Left lung (tissue), 10 donors: ENCODE measurements around the gene AHCYL2. TPM values are rescaled to one million over a fixed set of nuclear protein-coding genes. Genes with fewer than 3 reads are reported as not detected.
"Not testable (repeated sequence)": the region's sequence is repeated elsewhere in the genome, so short reads cannot be mapped to it uniquely, and the experiment has no call there.

Experiments
- ATAC-seq: fragments of 200-7000 bp; cut with Tn5 transposase; one replicate; pipeline ENCODE4 v1.9.1; 2020; ENCODE audit warnings: moderate library complexity
- DNase-seq, 4 donors: peaks; one replicate each; pipeline ENCODE4 v3.0.0-alpha.2; 2013 to 2020
- H3K27ac ChIP-seq, 2 donors: fragments of 200-600 bp; sonication (generic) in 1 of 2; one replicate each; pipeline versions ENCODE4 v1.5.0 to v1.8.0; 2020 to 2021
- H3K27me3 ChIP-seq, 2 donors: fragments of 200-600 bp; sonication (generic) in 1 of 2; one replicate each; pipeline versions ENCODE4 v1.5.0 to v1.8.0; 2020 to 2021
- H3K36me3 ChIP-seq, 2 donors: fragments of 200-600 bp; sonication (generic) in 1 of 2; one replicate each; pipeline versions ENCODE4 v1.5.0 to v1.8.0; 2020 to 2021
- H3K4me1 ChIP-seq, 2 donors: fragments of 200-600 bp; one replicate each; pipeline ENCODE4 v1.8.0; 2021
- H3K4me3 ChIP-seq, 2 donors: fragments of 200-600 bp; sonication (generic) in 1 of 2; one replicate each; pipeline versions ENCODE4 v1.5.0 to v1.8.0; 2020 to 2021; ENCODE audit warnings: mild to moderate bottlenecking in 1 of 2
- H3K9me3 ChIP-seq, 2 donors: fragments of 200-600 bp; sonication (generic) in 1 of 2; one replicate each; pipeline versions ENCODE4 v1.5.0 to v1.8.0; 2020 to 2021
- intact Hi-C, 2 donors: fragments of 100-400 bp; cut with DNase I; formaldehyde crosslinking; loops; one replicate each; pipeline versions ENCODE4 v1.11.2 to v1.14.2; 2022
- polyA plus RNA-seq, 6 donors: library from polyadenylated mRNA; unstranded; fragments of 120-200 nt; gene quantifications; one replicate each; pipeline ENCODE4 v1.2.1, GENCODE V29; 2013; ENCODE audit not compliant: insufficient read length in 6 of 6
- total RNA-seq, 2 donors: library from RNA; stranded (reverse); fragmentation: NEBNext Ultra II Directional; extraction: Animal tissue kit (Norgen Biotek cat#: 25700); gene quantifications; one replicate each; pipeline ENCODE4 v1.2.1, GENCODE V29; 2021
- TF ChIP-seq, protein P1 (sequence below), 2 donors: fragments of 200-600 bp; sonication (generic) in 1 of 2; IDR thresholded peaks; one replicate each; pipeline versions ENCODE4 v1.5.0 to v1.8.0; 2021; ENCODE audit warnings: antibody characterized with exemption in 2 of 2
- donor health status: DM: no; HTN: yes; CAD: no.
- donor health status: DM: no; HTN: no; CAD: no.

Gene AHCYL2
- total and polyA plus RNA-seq, 8 donors: 16.2 to 219 (median 21.3) TPM

DNA sequence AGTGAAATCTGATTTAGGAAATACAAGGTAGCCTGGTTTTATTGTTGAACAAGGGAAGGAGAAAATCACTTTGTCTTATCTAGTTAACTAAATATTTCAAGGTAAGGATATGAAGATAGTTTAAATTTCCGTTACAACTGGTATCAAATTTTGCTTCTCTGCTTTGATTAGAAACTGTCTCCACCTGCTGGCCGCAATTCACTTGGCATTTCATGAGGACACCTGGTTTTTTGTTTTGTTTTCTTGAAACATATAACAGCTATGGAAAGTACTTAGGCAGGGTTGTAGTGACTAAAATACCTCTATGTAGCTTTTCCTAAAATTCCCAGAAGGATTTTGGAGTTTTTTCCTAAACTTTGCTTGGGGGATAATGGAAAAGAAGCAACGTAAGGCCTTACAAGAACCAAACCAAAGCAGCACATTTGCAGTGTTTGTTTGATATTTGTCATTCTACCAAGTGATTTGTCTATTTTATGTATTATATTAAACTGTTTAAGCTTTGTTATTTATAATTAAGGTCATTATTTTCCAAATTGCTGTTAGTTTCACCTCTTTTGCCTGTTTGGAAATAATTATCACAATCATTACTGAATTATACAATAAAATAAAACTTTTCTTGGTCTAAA lies 73.6 kb downstream of the AHCYL2 start:
- Histone ChIP-seq H3K27ac (no peak overlapping the region), H3K36me3 (no peaks in the 10 kb centered on the region), H3K27me3 (no peaks in the 10 kb centered on the region), H3K9me3 (no peaks in the 10 kb centered on the region), H3K4me1 (no peaks in the 10 kb centered on the region), H3K4me3 (no peak overlapping the region)
- DNase-seq (peak in 2 of 4 donors; percentile 15 to 38), ATAC-seq (no peak)
- TF ChIP-seq, protein P1, sequence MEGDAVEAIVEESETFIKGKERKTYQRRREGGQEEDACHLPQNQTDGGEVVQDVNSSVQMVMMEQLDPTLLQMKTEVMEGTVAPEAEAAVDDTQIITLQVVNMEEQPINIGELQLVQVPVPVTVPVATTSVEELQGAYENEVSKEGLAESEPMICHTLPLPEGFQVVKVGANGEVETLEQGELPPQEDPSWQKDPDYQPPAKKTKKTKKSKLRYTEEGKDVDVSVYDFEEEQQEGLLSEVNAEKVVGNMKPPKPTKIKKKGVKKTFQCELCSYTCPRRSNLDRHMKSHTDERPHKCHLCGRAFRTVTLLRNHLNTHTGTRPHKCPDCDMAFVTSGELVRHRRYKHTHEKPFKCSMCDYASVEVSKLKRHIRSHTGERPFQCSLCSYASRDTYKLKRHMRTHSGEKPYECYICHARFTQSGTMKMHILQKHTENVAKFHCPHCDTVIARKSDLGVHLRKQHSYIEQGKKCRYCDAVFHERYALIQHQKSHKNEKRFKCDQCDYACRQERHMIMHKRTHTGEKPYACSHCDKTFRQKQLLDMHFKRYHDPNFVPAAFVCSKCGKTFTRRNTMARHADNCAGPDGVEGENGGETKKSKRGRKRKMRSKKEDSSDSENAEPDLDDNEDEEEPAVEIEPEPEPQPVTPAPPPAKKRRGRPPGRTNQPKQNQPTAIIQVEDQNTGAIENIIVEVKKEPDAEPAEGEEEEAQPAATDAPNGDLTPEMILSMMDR (IDR thresholded peaks at IDR 0.05): peak; percentile 54 to 55
- intact Hi-C loops: no loop called here

DNA sequence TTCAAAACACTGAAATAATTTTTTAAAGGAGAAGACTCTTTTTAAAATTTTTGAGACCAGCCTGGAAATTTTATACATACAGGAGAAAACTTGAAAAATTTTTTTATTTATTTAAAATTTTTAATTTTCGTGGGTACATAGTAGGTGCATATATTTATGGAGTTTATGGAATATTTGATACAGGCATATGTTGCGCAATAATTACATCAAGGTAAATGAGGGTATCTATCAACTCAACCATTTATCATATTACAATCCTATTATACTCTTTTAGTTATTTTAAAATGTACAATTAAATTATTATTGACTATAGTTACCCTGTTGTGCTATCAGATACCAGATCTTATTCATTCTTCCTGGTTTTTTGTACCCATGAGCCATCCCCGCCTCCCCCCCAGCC lies 75.1 kb downstream of the AHCYL2 start:
- ATAC-seq (no peak), DNase-seq (no peak)
- H3K36me3 ChIP-seq: no peaks in the 10 kb centered on the region
- H3K4me3 ChIP-seq: no peak overlapping the region
- intact Hi-C loops: no loop called here
- no peaks in the 10 kb centered on the region for H3K27me3 ChIP-seq
- TF ChIP-seq, protein P1 (IDR thresholded peaks at IDR 0.05): no peak
- H3K27ac ChIP-seq: no peak overlapping the region
- no peaks in the 10 kb centered on the region for H3K4me1 ChIP-seq
- no peaks in the 10 kb centered on the region for H3K9me3 ChIP-seq

DNA sequence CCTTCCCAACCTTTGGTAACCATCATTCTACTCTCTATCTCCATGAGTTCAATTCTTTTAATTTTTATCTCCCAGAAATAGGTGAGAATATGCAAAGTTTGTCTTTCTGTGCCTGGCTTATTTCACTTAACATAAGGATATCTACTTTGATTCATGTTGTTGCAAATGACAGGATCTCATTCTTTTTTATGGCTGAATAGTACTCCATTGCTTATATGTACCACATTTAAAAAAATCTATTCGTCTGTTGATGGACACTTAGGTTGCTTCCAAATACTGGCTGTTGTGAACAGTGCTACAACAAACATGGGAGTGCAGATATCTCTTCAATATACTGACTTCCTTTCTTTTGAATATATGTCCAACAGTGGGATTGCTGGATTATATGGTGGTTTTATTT lies 75.5 kb downstream of the AHCYL2 start:
- intact Hi-C loops, H3K9me3 ChIP-seq, H3K4me3 ChIP-seq, ATAC-seq, H3K4me1 ChIP-seq, H3K36me3 ChIP-seq, H3K27ac ChIP-seq, H3K27me3 ChIP-seq, DNase-seq: not testable (repeated sequence)

DNA sequence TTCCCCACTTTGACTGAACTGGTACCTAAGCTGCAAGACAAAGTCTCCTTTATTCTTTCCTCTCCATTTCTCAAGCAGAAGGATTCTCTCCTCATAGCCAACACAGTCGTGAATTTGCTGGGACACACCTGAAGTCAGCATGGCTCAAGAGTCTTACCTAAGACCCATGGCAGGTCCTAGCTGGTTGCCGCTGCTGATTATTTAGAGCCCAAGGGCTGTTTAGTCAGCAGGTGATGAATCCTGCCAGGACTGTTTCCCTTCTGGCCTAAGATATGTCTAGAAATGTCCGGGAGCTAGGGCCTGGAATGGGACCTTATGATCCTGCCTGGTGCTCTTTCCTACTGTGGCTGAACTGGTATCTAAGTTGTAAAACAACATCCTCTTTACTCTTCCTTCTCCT lies 82.8 kb downstream of the AHCYL2 start:
- intact Hi-C loops: no loop called here
- Histone ChIP-seq H3K4me1 (no peaks in the 10 kb centered on the region), H3K27ac (no peak overlapping the region), H3K36me3 (no peaks in the 10 kb centered on the region), H3K4me3 (no peak overlapping the region), H3K27me3 (no peaks in the 10 kb centered on the region), H3K9me3 (no peaks in the 10 kb centered on the region)
- TF ChIP-seq, protein P1 (IDR thresholded peaks at IDR 0.05): no peak
- DNase-seq (no peak), ATAC-seq (no peak)

DNA sequence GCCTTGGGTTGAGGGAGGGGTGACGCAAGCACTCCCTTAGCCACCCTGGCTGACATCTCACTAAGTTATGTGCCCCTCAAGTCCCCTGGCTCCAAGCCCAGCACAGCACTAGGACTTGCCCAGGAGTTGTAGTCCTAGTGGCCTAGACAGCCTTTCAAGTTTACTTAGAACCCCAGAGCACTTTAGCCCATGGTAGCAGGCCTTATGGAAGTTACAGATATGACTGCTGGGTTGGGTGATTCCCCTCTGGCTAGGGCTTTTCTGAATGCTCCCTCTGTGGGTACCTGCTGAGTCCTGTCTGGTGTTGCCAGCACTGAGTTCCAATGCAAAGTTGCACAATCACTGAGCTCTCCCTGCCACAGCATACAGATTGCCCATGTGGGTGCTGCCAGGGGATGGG lies 83.2 kb downstream of the AHCYL2 start:
- intact Hi-C loops: no loop called here
- ATAC-seq (peak; percentile 75), DNase-seq (no peak)
- TF ChIP-seq, protein P1 (IDR thresholded peaks at IDR 0.05): no peak
- H3K27me3 ChIP-seq: no peaks in the 10 kb centered on the region
- no peaks in the 10 kb centered on the region for H3K4me1 ChIP-seq
- no peaks in the 10 kb centered on the region for H3K9me3 ChIP-seq
- no peak overlapping the region for H3K27ac ChIP-seq
- H3K36me3 ChIP-seq: no peaks in the 10 kb centered on the region
- no peak overlapping the region for H3K4me3 ChIP-seq

DNA sequence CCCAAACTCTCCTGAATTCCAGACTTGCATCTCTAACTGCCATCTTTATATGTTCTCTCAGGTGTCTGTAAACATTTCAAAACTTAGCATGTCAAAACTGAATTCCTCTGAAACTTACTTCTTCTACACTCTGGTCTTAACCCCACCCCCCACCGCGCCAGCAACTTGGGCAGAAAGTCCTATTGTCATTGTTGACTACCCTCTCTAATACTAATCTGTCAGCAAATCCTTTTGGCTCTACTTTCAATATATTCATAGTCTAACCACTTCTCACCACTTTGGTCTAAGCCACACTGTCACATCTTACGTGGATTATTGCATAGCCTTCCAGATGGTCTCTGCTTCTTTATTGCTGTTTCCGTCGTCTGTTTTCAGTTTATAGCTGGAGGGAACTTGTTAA lies 86.6 kb downstream of the AHCYL2 start:
- Histone ChIP-seq H3K36me3 (no peaks in the 10 kb centered on the region), H3K4me1 (no peaks in the 10 kb centered on the region), H3K4me3 (no peak overlapping the region), H3K9me3 (no peaks in the 10 kb centered on the region), H3K27ac (no peak overlapping the region), H3K27me3 (no peaks in the 10 kb centered on the region)
- DNase-seq (no peak), ATAC-seq (no peak)
- TF ChIP-seq, protein P1 (IDR thresholded peaks at IDR 0.05): no peak
- intact Hi-C loops: no loop called here
